ENCODE measurements around the gene EYA2. TPM values are rescaled to one million over a fixed set of nuclear protein-coding genes. Genes with fewer than 3 reads are reported as not detected.

The EYA2 gene
- total and polyA plus RNA-seq, 2 donors (not counting 3 experiments of a cell fraction or from before 2014, with no cell fraction given), result not detected

- POLR2A ChIA-PET, result interaction anchor here (1.4 kb wide), 1 partner anchor 9 kb away, joined by 3 read pairs; no protein-coding TSS in a partner anchor
- no peaks in the 10 kb centered on the region for H3K9me3 ChIP-seq (replicated peaks; ENCODE audit: control insufficient read depth, insufficient read depth, low read length)
- no peaks in the 10 kb centered on the region for H3K9me1 ChIP-seq (replicated peaks; ENCODE audit: control insufficient read depth, extremely low read depth, insufficient read depth, low read length)
- CTCF ChIA-PET, result interaction anchor here (1.4 to 1.9 kb wide), 4 partner anchors 31 to 393 kb away, joined by 4 to 12 read pairs (median 5); no protein-coding TSS in a partner anchor
- no peaks in the 10 kb centered on the region for H4K20me1 ChIP-seq (replicated peaks; ENCODE audit: control insufficient read depth, extremely low read depth, insufficient read depth, low read length)
- H3K4me1 ChIP-seq (ENCODE audit: control insufficient read depth, extremely low read depth, insufficient read depth, low read length), result no peaks in the 10 kb centered on the region
- intact Hi-C loops (cut with micrococcal nuclease) (no loop called here), dilution Hi-C loops (cut with MboI; ENCODE audit: extremely low pct_ligation_motif_present, low sequenced_read_pairs) (no loop called here)
- no TSS peak for BruUV-seq (replicated peaks)
- no peak overlapping the region for H3K4me2 ChIP-seq (ENCODE audit: insufficient read depth, low read length)
- H3K9ac ChIP-seq (replicated peaks; ENCODE audit: extremely low read depth, insufficient read depth, low read length), result no peak overlapping the region
- no peaks in the 10 kb centered on the region for H3K27me3 ChIP-seq (ENCODE audit: control insufficient read depth in 2 of 2, insufficient read depth in 2 of 2, low read length in 2 of 2)
- no peak overlapping the region for H3K4me3 ChIP-seq (replicated peaks in 1 of 3; ENCODE audit: insufficient read depth in 1 of 3, low read depth in 1 of 3, low read length in 3 of 3)
- peaks cover 5% of the 10 kb centered on the region for H3K79me2 ChIP-seq (ENCODE audit: control insufficient read depth, insufficient read depth, low read length)
- peaks cover 29 to 44% of the 10 kb centered on the region in 2 experiments for H3K36me3 ChIP-seq (ENCODE audit: control insufficient read depth in 2 of 2, extremely low read depth in 1 of 2, insufficient read depth in 2 of 2, low read length in 2 of 2)
- FAIRE-seq (no peak), DNase-seq (ENCODE audit: low read depth, low spot score) (no peak)
- H3K27ac ChIP-seq (ENCODE audit: insufficient read depth, low read depth, low read length), result no peak overlapping the region
- no peak overlapping the region for H2AFZ ChIP-seq (ENCODE audit: low read depth, low read length)
- TF ChIP-seq EZH2 (IDR thresholded peaks at IDR 0.05; ENCODE audit: borderline replicate concordance, low read depth, low read length, severe bottlenecking) (no peak), POLR2AphosphoS5 (IDR thresholded peaks at IDR 0.05; ENCODE audit: insufficient read depth, low read depth, low read length) (no peak), CTCF (IDR thresholded peaks at IDR 0.05; ENCODE audit: extremely low read depth in 1 of 2, insufficient read depth in 1 of 2, low read depth in 1 of 2, low read length in 2 of 2) (no peak), POLR2A (IDR thresholded peaks at IDR 0.05; ENCODE audit: low read depth, low read length) (no peak), GATA2 (IDR thresholded peaks at IDR 0.05; ENCODE audit: insufficient read depth, insufficient read length, low read depth, low read length) (no peak), JUN (IDR thresholded peaks at IDR 0.05; ENCODE audit: borderline replicate concordance, insufficient read depth, insufficient read length, low read depth) (no peak), FOS (IDR thresholded peaks at IDR 0.05; ENCODE audit: borderline replicate concordance, insufficient read depth, low read length) (no peak), MYC (IDR thresholded peaks at IDR 0.05; ENCODE audit: low read depth, low read length) (no peak)
- TF ChIP-seq, protein P1, sequence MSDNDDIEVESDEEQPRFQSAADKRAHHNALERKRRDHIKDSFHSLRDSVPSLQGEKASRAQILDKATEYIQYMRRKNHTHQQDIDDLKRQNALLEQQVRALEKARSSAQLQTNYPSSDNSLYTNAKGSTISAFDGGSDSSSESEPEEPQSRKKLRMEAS (IDR thresholded peaks at IDR 0.05; ENCODE audit: insufficient read depth, insufficient read length), result no peak
Observed at GRCh38 chr20:47227576-47227975, 332.9 kb downstream of the EYA2 start.

All from endothelial cell of umbilical vein (primary cell).